Adrenal gland (tissue), 12 donors: ENCODE results near the gene MED27. TPM values are rescaled to one million over a fixed set of nuclear protein-coding genes. Genes with fewer than 3 reads are reported as not detected.

ENCODE experiments used
- DNase-seq, 7 donors: peaks; one replicate each; pipeline ENCODE4 v3.0.0-alpha.2; 2019 to 2020
- H3K27ac ChIP-seq, 5 donors: fragments of 200-600 bp; sonication (generic) in 4 of 5; 1 replicate in 3 of 5; 2 replicates in 2 of 5; pipeline versions ENCODE4 v1.5.1 to v1.8.0; 2016 to 2020; ENCODE audit warnings: mild to moderate bottlenecking in 1 of 5
- H3K27me3 ChIP-seq: fragments of 200-600 bp; 2 replicates; pipeline ENCODE4 v1.8.0; 2021
- H3K36me3 ChIP-seq, 2 donors: fragments of 200-600 bp; replicated peaks in 1 of 2; 1 replicate in 1 of 2; 2 replicates in 1 of 2; pipeline versions ENCODE4 v1.5.1 to v1.8.0; 2018 to 2022
- H3K4me1 ChIP-seq, 2 donors: fragments of 200-600 bp; replicated peaks in 1 of 2; 1 replicate in 1 of 2; 2 replicates in 1 of 2; pipeline versions ENCODE4 v1.5.1 to v1.8.0; 2018 to 2021
- H3K4me3 ChIP-seq, 4 donors: fragments of 200-600 bp; sonication (generic) in 3 of 4; one replicate each; pipeline ENCODE4 v1.5.1; 2016 to 2018
- H3K9me3 ChIP-seq, 3 donors: fragments of 200-600 bp; sonication (generic) in 1 of 3; replicated peaks in 1 of 3; 1 replicate in 2 of 3; 2 replicates in 1 of 3; pipeline versions ENCODE4 v1.5.1 to v1.8.0; 2016 to 2021
- CTCF ChIP-seq, 6 experiments: fragments of 450-650 bp in 4 of 6; fragments of 200-600 bp in 2 of 6; sonication (generic) in 1 of 6; IDR thresholded peaks; 1 replicate in 5 of 6; 2 replicates in 1 of 6; pipeline versions ENCODE4 v1.5.1 to v1.8.0; 2016 to 2021; ENCODE audit warnings: antibody characterized with exemption in 6 of 6, mild to moderate bottlenecking in 2 of 6, moderate library complexity in 1 of 6
- POLR2A ChIP-seq, 2 donors: fragments of 450-650 bp; IDR thresholded peaks; one replicate each; pipeline ENCODE4 v1.6.1; 2017; ENCODE audit warnings: antibody characterized with exemption in 2 of 2, mild to moderate bottlenecking in 2 of 2, moderate library complexity in 1 of 2
- WGBS, 4 donors: extraction: QIAGEN DNeasy Blood & Tissue Kit in 2 of 4; methylation state at CpG; one replicate each; pipeline versions ENCODE4 v1.1.5 to v1.1.7; 2013 to 2017; 5-methylcytosine and 5-hydroxymethylcytosine counted together
- intact Hi-C, 2 donors: fragments of 100-400 bp; cut with DNase I; formaldehyde crosslinking; loops; one replicate each; pipeline versions ENCODE4 v1.14.1 to v1.15.0; 2022 to 2023
- polyA plus RNA-seq, 3 donors: library from polyadenylated mRNA; stranded (reverse); fragments of 200-250 nt in 2 of 3; fragments of 350-450 nt in 1 of 3; fragmentation: Illumina TruSeq in 1 of 3; extraction: RNeasy Lipid Tissue Mini Kit (QIAGEN cat#74804) in 1 of 3; gene quantifications; one replicate each; pipeline ENCODE4 v1.2.3, GENCODE V29; 2013 to 2014
- total RNA-seq, 9 donors: library from RNA; depleted of rRNA in 4 of 9; stranded (reverse); fragments of >200 nt in 4 of 9; fragments of 120-200 nt in 1 of 9; fragmentation: NEBNext Ultra II Directional in 1 of 9; extraction: Animal tissue kit (Norgen Biotek cat#: 25700) in 1 of 9; gene quantifications; one replicate each; pipeline versions ENCODE4 v1.1.0 to v1.2.4, GENCODE V29; 2013 to 2023
- donor health status: healthy with polysubstance abuse.
- donor health status: Bipolar disorder and iron deficiency.
- donor health status: DM: yes; HTN: yes; CAD: no.
- donor health status: DM: no; HTN: no; CAD: no.
- donor health status: DM: no; HTN: no; CAD: no.
- donor health status: DM: yes; HTN: yes; CAD: no.

MED27 gene
- total and polyA plus RNA-seq, 12 donors: 12.2 to 37.4 (median 15.9) TPM

DNA sequence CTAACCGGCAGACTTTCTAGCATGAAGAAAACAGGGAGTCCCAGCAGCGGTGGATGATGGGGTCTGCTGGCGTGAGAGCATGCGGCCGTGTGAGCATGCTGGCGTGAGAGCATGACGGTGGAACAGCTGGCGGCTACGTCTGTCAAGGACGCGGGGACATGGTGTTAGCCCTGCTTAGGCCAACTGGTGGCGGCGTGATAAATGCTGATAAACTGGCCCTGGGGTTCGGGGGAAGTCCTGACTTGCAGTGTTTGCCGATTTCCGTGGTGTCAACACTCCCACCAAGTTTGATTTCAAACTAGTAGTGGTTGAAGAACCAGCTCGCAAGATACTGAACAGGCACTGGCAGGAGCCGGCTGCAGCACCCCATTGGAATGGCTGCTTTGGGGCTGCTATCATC lies 217.4 kb downstream of the MED27 start:
- no peak for TF ChIP-seq CTCF (IDR thresholded peaks at IDR 0.05)
- TF ChIP-seq POLR2A (IDR thresholded peaks at IDR 0.05): no peak
- intact Hi-C loops: no loop called here
- no peaks in the 10 kb centered on the region for H3K4me1 ChIP-seq
- no peak overlapping the region for H3K4me3 ChIP-seq
- no peak overlapping the region for H3K27ac ChIP-seq
- H3K9me3 ChIP-seq: no peaks in the 10 kb centered on the region
- H3K27me3 ChIP-seq: no peaks in the 10 kb centered on the region
- 86 to 94% (median 90%) methylated on average over 18 of the region's 18 CpGs for WGBS, 4 donors
- DNase-seq: no peak
- H3K36me3 ChIP-seq: peaks cover 0 to 9% of the 10 kb centered on the region in 2 donors

DNA sequence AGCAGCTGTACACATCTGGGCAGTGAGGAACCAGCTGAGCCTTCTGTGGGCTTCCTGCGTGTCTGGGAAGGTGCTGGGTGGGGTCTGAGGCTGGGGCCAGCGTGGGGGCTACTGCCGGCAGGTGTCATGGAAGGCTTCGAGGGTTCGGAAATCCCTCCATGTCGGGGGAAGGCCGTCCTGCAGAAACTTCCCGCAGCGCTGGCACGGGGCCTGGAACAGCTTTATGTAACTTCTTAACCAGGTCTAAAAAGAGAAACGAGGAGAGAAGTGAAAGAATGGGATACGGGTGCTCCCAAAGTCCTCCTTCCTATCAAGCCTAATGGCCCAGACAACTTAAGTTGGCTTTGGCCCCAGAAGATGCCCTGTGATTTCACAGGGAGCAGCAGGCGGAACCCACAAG lies 219.2 kb downstream of the MED27 start:
- intact Hi-C loops: no loop called here
- Histone ChIP-seq H3K27me3 (no peaks in the 10 kb centered on the region), H3K9me3 (no peaks in the 10 kb centered on the region), H3K36me3 (peaks cover 0 to 9% of the 10 kb centered on the region in 2 donors), H3K27ac (no peak overlapping the region), H3K4me1 (no peaks in the 10 kb centered on the region), H3K4me3 (no peak overlapping the region)
- DNase-seq: no peak
- no peak for TF ChIP-seq POLR2A (IDR thresholded peaks at IDR 0.05)
- no peak for TF ChIP-seq CTCF (IDR thresholded peaks at IDR 0.05)
- 93 to 96% (median 95%) methylated on average over 13 of the region's 13 CpGs for WGBS, 4 donors

DNA sequence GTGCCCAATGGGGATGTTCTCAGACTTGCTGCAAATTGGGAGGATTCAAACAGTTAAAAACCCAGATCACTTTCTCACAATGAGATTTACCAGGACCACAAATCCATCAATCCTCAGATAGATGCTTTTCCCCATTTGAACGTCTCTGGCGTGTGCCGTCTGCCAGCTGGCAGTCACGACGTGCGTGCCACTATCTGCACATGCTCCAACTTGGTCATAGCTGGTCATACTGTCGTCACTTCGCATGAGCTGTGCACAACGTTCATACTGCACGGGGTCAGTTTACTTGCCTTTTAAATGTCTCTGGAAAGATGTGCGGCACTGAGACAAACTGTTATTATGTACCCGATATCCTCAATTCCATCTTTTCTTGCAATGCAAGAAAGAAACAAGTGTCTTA lies 221.5 kb downstream of the MED27 start:
- TF ChIP-seq CTCF (IDR thresholded peaks at IDR 0.05) (no peak), POLR2A (IDR thresholded peaks at IDR 0.05) (no peak)
- Histone ChIP-seq H3K4me1 (no peaks in the 10 kb centered on the region), H3K27me3 (no peaks in the 10 kb centered on the region), H3K4me3 (no peak overlapping the region), H3K27ac (no peak overlapping the region), H3K36me3 (peaks cover 0 to 9% of the 10 kb centered on the region in 2 donors), H3K9me3 (no peaks in the 10 kb centered on the region)
- DNase-seq: no peak
- intact Hi-C loops: no loop called here
- WGBS, 4 donors: 80 to 93% (median 89%) methylated on average over 12 of the region's 12 CpGs

- WGBS, 4 donors: 87 to 96% (median 89%) methylated on average over 17 to 21 of the region's 21 CpGs
- intact Hi-C loops: no loop called here
- no peak for DNase-seq
- TF ChIP-seq POLR2A (IDR thresholded peaks at IDR 0.05): no peak
- TF ChIP-seq CTCF (IDR thresholded peaks at IDR 0.05): no peak
- Histone ChIP-seq H3K27me3 (no peaks in the 10 kb centered on the region), H3K27ac (no peak overlapping the region), H3K9me3 (no peaks in the 10 kb centered on the region), H3K36me3 (no peaks in the 10 kb centered on the region), H3K4me1 (no peaks in the 10 kb centered on the region), H3K4me3 (no peak overlapping the region)
Measured at GRCh38 chr9:131856105-131856504, 223.6 kb downstream of the MED27 start.
